GM12878 (cell line): ENCODE measurements around the gene MICALL2. TPM values are rescaled to one million over a fixed set of nuclear protein-coding genes. Genes with fewer than 3 reads are reported as not detected.

Experiments
- ATAC-seq: fragments of 200-7000 bp; cut with Tn5 transposase; 3 replicates; pipeline ENCODE4 v1.9.1; 2020; ENCODE audit warnings: mild to moderate bottlenecking, moderate library complexity
- BruUV-seq: library from RNA; stranded (reverse); fragments of 400-500 nt; replicated peaks from 2 replicates; lab custom pipeline; 2021; lab: Mats Ljungman, UMichigan
- CTCF ChIA-PET: fragments of 300-600 bp; sonication (Branson Sonifier 250); formaldehyde crosslinking; extraction: SDS; loops from one replicate; lab custom pipeline; 2021; ENCODE audit warnings: inconsistent platforms; lab: Yijun Ruan, JAX
- POLR2A ChIA-PET: fragments of 350-600 bp; formaldehyde crosslinking; extraction: SDS; loops from one replicate; lab custom pipeline; 2021; ENCODE audit warnings: inconsistent platforms; lab: Charles Lee
- RAD21 ChIA-PET: fragments of 300-600 bp; sonication (Branson Sonifier 250); formaldehyde crosslinking; loops from one replicate; lab custom pipeline; 2023; ENCODE audit warnings: antibody characterized with exemption; ENCODE audit not compliant: unreplicated experiment; lab: Charles Lee
- SMC1A ChIA-PET: fragments of 300-600 bp; sonication (Branson Sonifier 250); formaldehyde crosslinking; loops from one replicate; lab custom pipeline; 2023; ENCODE audit not compliant: unreplicated experiment, uncharacterized antibody; lab: Charles Lee
- DNase-seq: peaks from one replicate; pipeline ENCODE4 v3.0.0-alpha.2; 2011; ENCODE audit warnings: low read depth, low spot score
- FAIRE-seq: peaks from 3 replicates; lab custom pipeline; 2011; peaks lifted over from hg19 to GRCh38; lab: Jason Lieb, UNC
- H2AFZ ChIP-seq: 2 replicates; pipeline ENCODE4 v1.6.0; 2011; ENCODE audit warnings: low read depth, low read length, control low read depth; ENCODE audit not compliant: control insufficient read depth
- H3K27ac ChIP-seq: 2 replicates; pipeline ENCODE4 v1.5.1; 2011; ENCODE audit warnings: control low read depth; ENCODE audit not compliant: control insufficient read depth, insufficient read depth
- H3K27me3 ChIP-seq, 2 experiments: replicated peaks in 1 of 2; 2 replicates each; pipeline versions ENCODE4 v1.6.0 to v1.6.1; 2011; ENCODE audit warnings: low read length in 1 of 2; ENCODE audit not compliant: control insufficient read depth in 2 of 2, insufficient read depth in 2 of 2
- H3K36me3 ChIP-seq, 2 experiments: 2 replicates each; pipeline ENCODE4 v1.5.1; 2011; ENCODE audit warnings: low read length in 1 of 2; ENCODE audit not compliant: control insufficient read depth in 2 of 2, insufficient read depth in 2 of 2
- H3K4me1 ChIP-seq: 2 replicates; pipeline ENCODE4 v1.6.1; 2011; ENCODE audit warnings: mild to moderate bottlenecking, low read length, moderate library complexity, mixed read lengths; ENCODE audit not compliant: control insufficient read depth, insufficient read depth
- H3K4me2 ChIP-seq: 2 replicates; pipeline ENCODE4 v1.6.0; 2011; ENCODE audit warnings: control low read depth; ENCODE audit not compliant: control insufficient read depth, insufficient read depth
- H3K4me3 ChIP-seq: fragments of 200-600 bp; sonication (generic); 2 replicates; pipeline ENCODE4 v1.5.1; 2016
- H3K79me2 ChIP-seq: 2 replicates; pipeline ENCODE4 v1.6.0; 2011; ENCODE audit warnings: low read length; ENCODE audit not compliant: control insufficient read depth, insufficient read depth
- H3K9ac ChIP-seq: 2 replicates; pipeline ENCODE4 v1.8.0; 2011; ENCODE audit warnings: low read length, control low read depth, mixed read lengths; ENCODE audit not compliant: control insufficient read depth, insufficient read depth
- H3K9me3 ChIP-seq: replicated peaks from 3 replicates; pipeline ENCODE4 v1.5.1; 2011; ENCODE audit warnings: mild to moderate bottlenecking, low read length; ENCODE audit not compliant: control insufficient read depth, insufficient read depth
- H4K20me1 ChIP-seq: 2 replicates; pipeline ENCODE4 v1.6.0; 2011; ENCODE audit not compliant: control insufficient read depth, insufficient read depth
- BHLHE40 ChIP-seq, 2 experiments: fragments of 450-650 bp in 1 of 2; IDR thresholded peaks; 2 replicates each; pipeline ENCODE4 v1.6.1; 2011 to 2017; ENCODE audit warnings: low read depth in 2 of 2, borderline replicate concordance in 1 of 2, improper control_type of control experiment in 1 of 2, low read length in 1 of 2, mild to moderate bottlenecking in 1 of 2
- FOS ChIP-seq: IDR thresholded peaks from 3 replicates; pipeline ENCODE4 v1.6.1; 2011; ENCODE audit warnings: borderline replicate concordance; ENCODE audit not compliant: insufficient read length; ENCODE audit errors: extremely low read depth
- GABPA ChIP-seq: IDR thresholded peaks from 2 replicates; pipeline ENCODE4 v1.6.1; 2014; ENCODE audit warnings: antibody characterized with exemption, low read depth, mild to moderate bottlenecking, inconsistent platforms
- HDGF ChIP-seq: fragments of 450-650 bp; IDR thresholded peaks from 2 replicates; pipeline ENCODE4 v1.6.1; 2016; ENCODE audit warnings: antibody characterized with exemption
- NRF1 ChIP-seq: conservative IDR thresholded peaks from 2 replicates; pipeline ENCODE4 v1.6.1; 2011; ENCODE audit warnings: mild to moderate bottlenecking, low read depth, low read length, improper control_type of control experiment
- ZBED1 ChIP-seq: IDR thresholded peaks from 2 replicates; pipeline ENCODE4 v1.6.1; 2016; ENCODE audit warnings: borderline replicate concordance
- WGBS: methylation state at CpG from one replicate; pipeline ENCODE4 v1.1.6; 2016; ENCODE audit warnings: low lambda C conversion rate; ENCODE audit not compliant: insufficient replicate concordance, insufficient coverage; ENCODE audit errors: missing lambda C conversion rate; 5-methylcytosine and 5-hydroxymethylcytosine counted together
- in situ Hi-C: fragments of 300-500 bp; cut with MboI; formaldehyde crosslinking; loops from 9 replicates; pipeline ENCODE4 v1.14.3; 2018; ENCODE audit warnings: mixed read lengths
- intact Hi-C: fragments of 100-400 bp; cut with micrococcal nuclease; formaldehyde crosslinking; loops from one replicate; pipeline ENCODE4 v1.14.2; 2022; ENCODE audit not compliant: unreplicated experiment
- polyA plus RNA-seq, 11 experiments: library from polyadenylated mRNA; depleted of rRNA in 4 of 11; unstranded in 6 of 11; stranded (reverse) in 5 of 11; fragments of >200 nt; fragmentation: Nextera tagmentation in 4 of 11; fragmentation: Illumina TruSeq in 1 of 11; extraction: Ambion mirVana in 4 of 11; extraction: Trizol in 1 of 11; gene quantifications; 1 replicate in 1 of 11; 2 replicates in 10 of 11; pipeline versions ENCODE4 v1.2.1 to v1.2.3, GENCODE V29; 2011 to 2016; ENCODE audit warnings: inconsistent platforms in 2 of 11, missing spikeins in 2 of 11, low read depth in 1 of 11
- total RNA-seq, 4 experiments: library from RNA; depleted of rRNA in 3 of 4; stranded (reverse); fragments of >200 nt in 3 of 4; fragmentation: Illumina TruSeq in 1 of 4; extraction: Trizol in 1 of 4; gene quantifications; 2 replicates each; pipeline versions ENCODE4 v1.2.1 to v1.2.3, GENCODE V29; 2013 to 2021
- TF ChIP-seq, protein P1 (sequence below): IDR thresholded peaks from 2 replicates; pipeline ENCODE4 v1.6.1; 2011; ENCODE audit warnings: borderline replicate concordance, low read depth, mild to moderate bottlenecking, moderate library complexity, low read length; ENCODE audit not compliant: insufficient read depth, poor library complexity, severe bottlenecking

The MICALL2 gene
- total and polyA plus RNA-seq, 10 of the 15 experiments (the other 5 are each of a cell fraction or from before 2014, with no cell fraction given): 0.04 to 1.7 (median 0.83) TPM; not detected in 3

DNA sequence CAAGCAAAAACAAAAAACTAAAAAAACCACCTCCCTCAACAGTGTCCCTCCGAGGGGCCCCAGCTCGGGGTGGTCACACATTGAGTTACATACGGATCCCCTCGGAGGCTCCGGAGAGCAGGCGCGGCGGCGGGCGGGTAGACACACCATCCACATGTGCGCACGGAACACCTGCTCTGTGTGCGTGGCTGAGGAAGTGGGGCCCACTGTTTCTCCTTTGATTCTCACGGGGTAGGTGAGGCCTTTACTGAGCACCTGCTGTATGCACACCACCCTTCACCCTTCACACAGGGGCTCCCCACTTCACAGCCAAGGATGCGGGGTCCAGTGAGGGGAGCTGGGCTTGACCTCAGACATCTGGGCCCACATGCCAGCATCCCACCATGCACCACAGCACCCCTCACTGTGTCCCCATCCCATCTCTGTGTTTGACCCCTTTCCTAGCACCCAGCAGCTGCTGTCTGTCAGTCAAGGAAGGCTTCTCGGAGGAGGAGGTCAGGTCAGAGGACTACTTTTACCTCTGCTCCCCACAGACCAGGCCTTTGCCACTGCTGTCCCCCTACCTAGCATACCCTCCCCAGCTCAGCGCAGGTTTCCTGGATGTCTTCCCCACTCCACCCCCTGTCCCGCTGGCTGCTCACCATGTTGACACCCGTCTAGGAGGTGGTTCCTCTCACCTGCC is 71.1 kb downstream of the MICALL2 start:
- H3K27ac ChIP-seq: no peak overlapping the region
- DNase-seq: no peak
- no peaks in the 10 kb centered on the region for H3K36me3 ChIP-seq
- H3K4me2 ChIP-seq: no peak overlapping the region
- no TSS peak for BruUV-seq
- intact Hi-C loops: no loop called here
- no peak for FAIRE-seq
- no peaks in the 10 kb centered on the region for H4K20me1 ChIP-seq
- ChIA-PET SMC1A (no interaction called here), RAD21 (no interaction called here), CTCF (no interaction called here), POLR2A (no interaction called here)
- H3K4me3 ChIP-seq: no peak overlapping the region
- WGBS: 55% methylated on average over 19 of the region's 19 CpGs
- TF ChIP-seq GABPA (no peak), BHLHE40 (IDR thresholded peaks at IDR 0.05; ENCODE audit: borderline replicate concordance in 1 of 2, low read depth in 2 of 2, low read length in 1 of 2) (no peak), NRF1 (no peak), ZBED1 (no peak), FOS (no peak), HDGF (no peak)
- TF ChIP-seq, protein P1, sequence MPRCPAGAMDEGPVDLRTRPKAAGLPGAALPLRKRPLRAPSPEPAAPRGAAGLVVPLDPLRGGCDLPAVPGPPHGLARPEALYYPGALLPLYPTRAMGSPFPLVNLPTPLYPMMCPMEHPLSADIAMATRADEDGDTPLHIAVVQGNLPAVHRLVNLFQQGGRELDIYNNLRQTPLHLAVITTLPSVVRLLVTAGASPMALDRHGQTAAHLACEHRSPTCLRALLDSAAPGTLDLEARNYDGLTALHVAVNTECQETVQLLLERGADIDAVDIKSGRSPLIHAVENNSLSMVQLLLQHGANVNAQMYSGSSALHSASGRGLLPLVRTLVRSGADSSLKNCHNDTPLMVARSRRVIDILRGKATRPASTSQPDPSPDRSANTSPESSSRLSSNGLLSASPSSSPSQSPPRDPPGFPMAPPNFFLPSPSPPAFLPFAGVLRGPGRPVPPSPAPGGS: no peak
- no peak for ATAC-seq
- in situ Hi-C loops: no loop called here
- H3K4me1 ChIP-seq: no peaks in the 10 kb centered on the region
- H2AFZ ChIP-seq: no peak overlapping the region
- no peaks in the 10 kb centered on the region; the same call in 2 of the 3 replicates for H3K9me3 ChIP-seq
- H3K27me3 ChIP-seq: no peaks in the 10 kb centered on the region
- H3K79me2 ChIP-seq: no peaks in the 10 kb centered on the region
- no peak overlapping the region for H3K9ac ChIP-seq
